GM10847 (cell line): ENCODE results near the gene BRD9.
A peak's percentile ranks its signal among the peaks of the same experiment; 100 is the strongest.

Experiments used
- POLR2A ChIP-seq: IDR thresholded peaks from 2 replicates; pipeline ENCODE4 v1.6.1; 2011; ENCODE audit not compliant: insufficient read length; ENCODE audit errors: extremely low read depth

BRD9 gene

DNA sequence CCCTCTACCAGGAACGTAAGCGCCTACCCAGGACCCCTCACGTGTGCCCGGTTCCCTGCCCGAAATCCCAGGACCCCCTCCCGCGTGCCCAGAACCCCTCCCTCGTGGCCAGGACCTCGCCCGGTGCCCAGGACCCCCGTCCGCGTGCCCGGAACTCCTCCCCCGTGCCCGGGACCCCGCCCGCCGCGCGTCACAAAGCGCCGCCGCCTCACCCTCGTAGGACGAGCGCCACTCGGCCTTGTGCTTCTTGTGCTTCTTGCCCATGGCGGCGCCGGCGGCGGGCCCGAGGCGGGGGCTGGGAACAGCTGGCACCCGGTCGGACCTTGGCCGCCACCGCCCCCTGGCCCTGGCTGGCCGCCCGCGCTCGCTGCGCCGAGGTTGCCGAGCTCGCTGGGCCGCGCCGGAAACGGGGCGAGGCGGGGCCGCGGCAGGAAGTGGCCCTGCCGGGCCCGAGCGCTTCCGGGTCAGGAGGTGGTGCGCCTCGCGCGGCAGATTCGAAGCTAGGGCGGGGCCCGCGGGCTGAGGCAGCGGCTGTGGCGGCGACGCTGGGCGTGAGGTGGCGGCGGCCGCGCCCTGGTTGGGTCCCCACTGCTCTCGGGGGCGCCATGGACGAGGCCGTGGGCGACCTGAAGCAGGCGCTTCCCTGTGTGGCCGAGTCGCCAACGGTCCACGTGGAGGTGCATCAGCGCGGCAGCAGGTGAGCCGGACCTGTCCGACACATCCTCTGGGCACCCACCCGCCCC, at the start of gene BRD9, which contains the start of gene TRIP13:
Gene BRD9, minus strand, starts transcription at position 408 of the 743 bp plus-strand sequence. Its CDS starts 144 bp downstream, at position 264.
Gene TRIP13, plus strand, starts transcription at position 491 of the 743 bp plus-strand sequence. Its CDS starts 115 bp downstream, at position 606.
- TF ChIP-seq POLR2A = peak; percentile 76

DNA sequence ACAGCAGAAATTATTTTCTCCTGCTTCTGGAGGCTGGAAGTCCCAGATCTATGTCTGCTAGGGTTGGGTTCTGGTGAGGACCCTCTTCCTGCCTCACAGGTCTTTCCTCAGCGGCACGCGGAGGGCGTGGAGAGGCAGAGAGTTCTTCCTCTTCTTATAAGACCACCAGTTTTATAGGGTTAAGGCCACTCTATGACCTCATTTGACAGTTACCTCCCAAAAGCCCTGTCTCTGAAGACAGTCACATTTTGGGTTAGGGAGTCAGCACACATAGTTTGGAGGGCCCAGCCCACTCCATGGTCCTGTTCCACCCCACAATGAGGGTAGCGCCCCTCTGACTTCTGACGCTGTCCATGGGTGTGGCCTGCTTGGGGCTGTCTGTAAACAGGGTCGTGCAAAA, 46.8 kb upstream of the BRD9 start:
- TF ChIP-seq POLR2A = no peak

DNA sequence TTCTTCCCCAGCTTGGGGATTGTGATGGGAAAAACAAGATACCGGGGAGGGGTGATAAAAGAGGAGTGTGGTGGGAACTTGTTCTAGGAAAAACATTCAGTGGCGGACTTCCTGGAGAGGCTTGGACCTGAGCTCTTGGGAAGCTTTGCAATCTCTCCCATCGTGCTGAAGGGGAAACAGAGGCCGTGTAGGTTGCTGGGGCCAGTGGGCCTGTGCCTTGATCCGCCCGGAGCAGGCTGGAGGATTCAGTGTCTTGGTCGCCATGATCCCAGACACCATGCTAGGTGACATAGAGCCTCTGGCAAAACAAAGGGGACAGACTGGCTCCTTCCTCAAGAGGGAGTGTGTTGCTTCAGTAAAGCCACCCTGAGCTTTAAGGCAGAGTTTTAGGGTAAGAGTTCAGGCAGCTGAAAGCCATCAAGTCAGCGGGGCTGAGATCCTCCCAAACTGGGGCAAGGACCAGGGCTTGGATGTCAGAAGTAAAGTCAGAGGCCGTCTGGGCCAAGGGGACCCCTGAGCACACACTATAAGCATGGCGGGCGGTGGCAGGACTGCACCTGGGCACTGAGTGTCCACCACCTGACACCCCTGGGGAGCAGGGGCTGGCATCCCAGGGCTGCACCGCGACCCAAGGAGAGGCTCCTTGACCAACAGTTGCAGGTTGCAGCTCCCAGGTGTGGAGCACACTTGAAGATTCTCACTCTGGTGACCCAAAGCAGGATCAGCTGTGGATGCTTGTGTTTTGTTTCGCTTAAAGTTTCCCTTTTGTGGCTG, 44.7 kb upstream of the BRD9 start:
- no peak for TF ChIP-seq POLR2A

DNA sequence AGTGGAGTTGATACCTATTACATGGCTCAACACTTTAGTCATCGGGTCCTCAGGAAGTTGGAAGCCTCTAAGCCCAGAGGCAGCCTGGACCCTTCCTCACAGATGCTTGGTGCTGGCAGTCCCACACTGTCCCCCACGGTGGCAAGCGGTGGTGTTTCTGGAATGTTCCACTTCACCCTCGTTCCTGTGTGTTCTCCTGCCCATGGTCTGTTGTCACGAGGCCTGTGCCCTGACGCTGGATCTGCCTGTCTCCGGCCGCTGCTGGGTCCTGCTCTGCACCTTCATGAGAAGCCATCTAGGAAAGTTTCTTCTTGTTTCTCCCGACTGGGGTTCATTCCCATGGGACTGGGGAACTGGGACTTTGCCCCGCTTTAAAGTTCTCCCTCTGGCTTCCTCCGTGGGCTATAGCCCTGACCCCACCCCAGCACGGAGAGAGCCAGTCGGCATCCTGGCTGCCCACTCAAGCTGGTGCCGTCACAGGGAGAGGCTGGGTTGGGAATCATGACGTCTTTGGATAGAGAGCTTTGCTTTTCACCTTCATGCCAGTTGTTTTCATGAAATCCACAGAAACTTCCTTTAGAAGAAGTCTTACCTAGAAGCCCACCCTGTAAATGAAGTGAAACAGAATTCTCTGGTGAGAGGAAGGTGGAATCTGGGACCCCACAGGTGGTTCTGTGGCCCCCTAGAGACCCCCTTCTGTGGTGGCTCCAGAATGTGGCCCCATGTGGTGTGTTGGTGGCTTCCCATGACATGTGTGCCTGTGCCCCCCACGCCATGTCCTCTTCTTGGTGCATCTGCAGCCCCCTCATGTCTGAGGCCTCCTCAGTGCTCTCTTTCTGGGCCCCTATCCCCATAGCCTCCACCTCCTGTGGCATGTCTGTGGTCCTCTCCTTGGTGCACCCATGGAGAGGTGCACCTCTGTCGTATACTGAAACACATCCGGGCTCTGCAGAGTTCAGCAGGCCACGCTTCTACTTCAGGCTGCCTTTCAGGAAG, 43.8 kb upstream of the BRD9 start:
- TF ChIP-seq POLR2A = no peak

DNA sequence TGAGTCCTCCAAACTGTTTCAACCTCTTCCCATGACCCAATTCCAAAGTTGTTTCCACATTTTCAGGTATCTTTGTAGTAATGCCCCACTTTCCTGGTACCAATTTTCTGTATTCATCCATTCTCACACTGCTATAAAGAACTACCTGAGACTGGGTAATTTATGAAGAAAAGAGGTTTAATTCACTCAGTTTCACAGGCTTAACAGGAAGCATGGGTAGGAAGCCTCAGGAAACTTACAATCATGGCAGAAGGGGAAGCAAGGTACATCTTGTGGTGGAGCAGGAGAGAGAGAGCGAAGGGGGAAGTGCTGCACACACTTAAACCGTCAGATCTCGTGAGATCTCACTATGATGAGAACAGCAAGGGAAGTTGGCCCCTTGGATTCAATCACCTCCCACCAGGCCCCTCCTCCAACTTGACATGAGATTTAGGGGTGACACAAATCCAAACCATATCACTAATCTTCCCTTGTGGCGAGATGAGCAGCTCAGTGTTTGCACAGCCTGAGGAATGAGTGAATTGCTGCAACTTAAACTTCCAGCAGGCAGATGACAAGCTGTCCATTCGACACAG, 43.0 kb upstream of the BRD9 start:
- no peak for TF ChIP-seq POLR2A

DNA sequence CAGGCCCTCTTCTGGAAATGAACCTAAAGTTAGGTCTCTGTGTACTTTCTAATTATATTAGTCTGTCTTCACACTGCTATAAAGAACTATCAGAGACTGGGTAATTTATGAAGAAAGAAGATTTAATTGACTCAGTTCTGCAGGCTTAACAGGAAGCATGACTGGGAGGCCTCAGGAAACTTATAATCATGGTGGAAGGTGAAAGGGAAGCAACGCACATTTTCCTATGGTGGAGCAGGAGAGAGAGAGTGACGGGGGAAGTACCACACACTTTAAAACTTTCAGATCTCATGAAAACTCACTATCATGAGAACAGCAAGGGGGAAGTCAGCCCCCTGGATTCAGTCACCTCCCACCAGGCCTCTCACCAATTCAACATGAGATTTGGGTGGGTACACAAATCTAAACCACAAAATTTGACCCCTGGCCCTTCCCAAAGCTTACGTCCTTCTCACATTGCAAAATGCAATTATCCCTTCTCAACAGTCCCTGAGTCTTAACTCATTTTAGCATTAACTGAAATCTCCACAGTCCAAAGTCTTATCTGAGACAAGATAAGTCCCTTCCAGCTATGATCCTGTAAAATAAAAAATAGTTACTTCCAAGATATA, 40.8 kb upstream of the BRD9 start:
- TF ChIP-seq POLR2A = no peak

DNA sequence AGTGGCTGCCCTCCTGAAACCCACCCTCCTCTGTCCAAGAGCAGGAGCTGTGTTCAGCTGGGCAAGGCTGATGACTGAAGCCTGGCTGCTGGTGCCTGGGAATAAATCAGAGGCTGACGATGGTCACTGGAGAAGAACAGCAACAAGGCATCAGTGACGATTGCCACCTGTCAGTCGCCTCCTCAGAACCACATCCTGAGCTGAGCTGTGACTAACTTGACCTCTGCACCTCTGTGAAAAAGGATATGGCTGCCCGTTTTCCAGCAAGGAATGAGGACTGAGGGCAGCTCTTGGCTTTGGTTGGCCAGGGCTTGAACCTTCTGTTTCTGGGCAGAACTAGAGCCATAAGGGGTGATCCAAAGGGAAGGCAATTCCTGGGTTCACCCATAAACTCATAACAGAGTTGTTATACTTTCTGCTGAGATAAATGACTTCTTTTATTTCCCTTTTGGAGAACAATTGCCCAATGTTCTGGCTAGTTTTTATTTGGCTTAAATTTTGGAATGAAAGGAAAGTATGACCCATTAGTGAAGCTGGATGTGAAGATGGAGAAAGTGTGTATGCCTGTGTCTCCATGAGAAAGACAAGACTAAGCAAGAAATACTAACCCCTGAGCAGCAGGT, 40.1 kb upstream of the BRD9 start:
- TF ChIP-seq POLR2A = no peak

DNA sequence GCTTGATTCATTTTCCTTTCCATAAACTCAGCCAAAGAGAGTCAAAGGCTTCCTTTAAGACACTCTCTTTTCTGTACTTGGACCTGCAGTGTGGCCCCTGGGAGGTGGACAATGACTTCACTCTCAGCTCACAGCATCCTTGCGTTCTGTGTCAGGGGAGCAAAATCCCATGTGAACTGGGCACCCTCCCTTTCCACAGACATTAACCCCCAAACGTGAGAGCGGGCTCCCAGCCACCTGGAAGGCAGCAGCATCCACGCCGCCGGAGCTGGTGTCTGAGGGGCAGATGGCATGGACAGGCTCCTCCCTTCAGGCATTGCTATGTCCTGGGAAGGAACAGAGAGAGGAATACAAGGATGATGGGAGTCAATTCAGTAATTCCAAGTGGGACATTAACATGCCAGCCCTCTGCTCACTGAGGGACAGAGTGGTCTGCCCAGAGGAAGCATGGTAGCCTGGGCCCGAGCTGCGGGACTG, 39.6 kb upstream of the BRD9 start:
- TF ChIP-seq POLR2A = no peak

DNA sequence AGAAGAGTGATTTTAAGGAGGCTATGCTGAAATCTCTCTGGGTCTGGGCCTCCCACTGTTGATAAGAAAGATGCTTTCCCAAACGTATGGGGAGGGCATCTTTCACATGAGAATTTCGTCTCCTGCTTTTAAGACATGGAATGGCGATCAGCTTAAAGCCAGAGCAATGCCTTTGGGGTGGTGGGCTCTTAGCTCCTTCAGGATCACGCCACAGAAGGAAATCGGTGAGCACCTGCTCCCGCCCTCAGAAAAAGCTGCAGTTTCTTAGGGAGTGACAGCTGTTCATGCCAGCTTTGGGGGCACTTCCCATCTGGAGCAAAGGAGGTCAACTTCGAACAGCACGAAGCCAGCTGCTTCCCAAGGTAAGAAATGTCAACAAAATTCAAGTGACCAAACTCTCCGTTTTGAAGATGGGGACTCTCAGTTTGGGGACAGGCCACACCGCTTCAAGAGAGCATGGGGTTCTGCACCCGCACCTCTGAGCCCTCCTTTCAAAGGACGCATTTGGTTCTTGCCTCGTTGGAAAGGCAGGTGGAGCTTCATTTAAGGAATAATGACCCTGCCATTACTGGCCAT, 39.1 kb upstream of the BRD9 start:
- TF ChIP-seq POLR2A = no peak

DNA sequence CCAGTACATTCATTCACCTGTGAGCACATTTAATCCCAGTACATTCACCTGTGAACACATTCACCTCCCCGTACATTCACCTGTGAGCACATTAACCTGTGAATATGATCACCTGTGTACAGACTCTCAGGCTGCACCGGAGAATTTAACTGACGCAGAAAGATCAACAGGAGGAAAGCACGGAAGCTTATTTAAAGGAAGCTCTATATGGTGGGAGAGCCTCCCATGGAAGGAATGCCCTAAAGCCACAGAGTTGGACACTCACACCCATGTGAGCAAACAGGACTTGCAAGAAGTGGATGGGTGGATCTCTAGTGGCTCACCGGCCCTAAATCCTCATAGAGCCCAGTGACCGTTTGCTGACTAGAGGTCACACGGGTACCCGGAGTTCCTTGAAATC, 38.3 kb upstream of the BRD9 start:
- no peak for TF ChIP-seq POLR2A

DNA sequence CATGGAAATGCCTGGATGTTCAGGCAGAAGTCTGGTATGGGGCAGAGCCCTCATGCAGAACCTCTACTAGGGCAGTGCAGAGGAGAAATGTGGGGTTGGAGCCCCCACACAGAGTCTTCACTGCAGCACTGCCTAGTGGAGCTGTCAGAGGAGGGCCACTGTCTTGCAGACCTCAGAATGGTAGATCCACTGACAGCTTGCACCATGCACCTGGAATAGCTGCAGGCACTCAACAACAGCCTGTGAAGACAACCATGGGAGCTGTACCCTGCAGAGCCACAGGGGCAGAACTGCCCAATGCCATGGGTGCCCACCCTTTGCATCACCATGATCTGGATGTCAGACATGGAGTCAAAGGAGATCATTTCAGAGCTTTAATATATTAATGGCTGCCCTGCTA, 37.0 kb upstream of the BRD9 start:
- no peak for TF ChIP-seq POLR2A

DNA sequence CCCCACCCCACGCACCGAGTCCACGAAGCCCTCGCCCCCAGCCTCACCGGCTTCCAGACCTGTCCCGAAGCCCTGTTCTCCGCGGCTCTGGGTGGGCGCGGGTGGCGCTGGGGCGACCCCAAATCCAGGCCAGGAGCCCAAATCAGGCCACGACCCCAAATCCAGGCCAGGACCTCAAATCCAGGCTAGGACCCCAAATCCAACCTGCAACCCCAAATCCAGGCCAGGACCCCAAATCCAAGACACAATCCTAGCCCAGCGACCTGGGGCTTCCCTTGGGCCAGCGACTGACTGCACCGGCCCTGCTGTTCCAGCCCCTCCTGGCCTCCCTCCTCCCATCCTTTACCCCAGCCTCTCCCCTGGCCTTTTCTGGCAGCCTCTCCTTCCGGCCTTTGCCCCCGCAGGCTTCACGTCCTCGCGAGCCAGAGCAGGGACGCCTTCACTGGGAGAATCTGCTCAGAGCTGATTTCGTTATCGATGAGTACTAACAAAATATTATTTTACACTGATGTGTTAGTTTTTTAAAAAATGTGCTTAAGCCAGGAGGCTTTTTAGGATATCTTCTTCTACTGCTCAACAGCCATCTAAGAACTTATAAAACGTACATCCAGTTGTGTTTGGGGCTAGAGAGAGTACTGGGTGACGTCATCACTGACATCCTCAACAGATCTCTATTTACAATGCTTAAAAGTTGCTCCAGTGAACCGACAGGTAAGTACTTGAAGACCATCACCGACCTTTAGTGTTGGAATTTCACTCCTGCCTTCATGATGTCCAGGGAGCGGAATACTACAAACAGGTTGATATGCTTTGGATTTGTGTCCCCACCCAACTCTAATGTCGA, 34.8 kb upstream of the BRD9 start:
- no peak for TF ChIP-seq POLR2A
